HFFc6 (cell line): ENCODE data around the gene MACF1. TPM values are rescaled to one million over a fixed set of nuclear protein-coding genes. Genes with fewer than 3 reads are reported as not detected.

ENCODE experiments used
- DNase-seq: peaks from one replicate; pipeline ENCODE4 v3.0.0-alpha.2; 2018
- H3K27ac Mint-ChIP-seq: 2 replicates; pipeline ENCODE4 v1.8.0; 2020; ENCODE audit warnings: mild to moderate bottlenecking, mixed read lengths
- H3K27me3 Mint-ChIP-seq: 2 replicates; pipeline ENCODE4 v1.8.0; 2021; ENCODE audit warnings: mild to moderate bottlenecking, moderate library complexity, mixed read lengths; ENCODE audit not compliant: insufficient read depth
- H3K36me3 Mint-ChIP-seq: 2 replicates; pipeline ENCODE4 v1.8.0; 2021; ENCODE audit warnings: low read depth, mixed read lengths
- H3K4me1 Mint-ChIP-seq: 2 replicates; pipeline ENCODE4 v1.8.0; 2020; ENCODE audit warnings: low read depth, mixed read lengths
- H3K4me3 Mint-ChIP-seq: 2 replicates; pipeline ENCODE4 v1.8.0; 2020; ENCODE audit warnings: mild to moderate bottlenecking, moderate library complexity, mixed read lengths
- H3K9me3 Mint-ChIP-seq: 2 replicates; pipeline ENCODE4 v1.8.0; 2020; ENCODE audit warnings: mild to moderate bottlenecking, mixed read lengths
- CTCF ChIP-seq: fragments of 200-600 bp; sonication (generic); IDR thresholded peaks from 2 replicates; pipeline ENCODE4 v1.5.0; 2021; ENCODE audit warnings: antibody characterized with exemption, mild to moderate bottlenecking
- total RNA-seq, 6 experiments: library from RNA; stranded (reverse); fragmentation: NEBNext Ultra II Directional; extraction: Animal tissue kit (Norgen Biotek cat#: 25700); gene quantifications; 2 replicates in 1 of 6; 3 replicates in 5 of 6; pipeline ENCODE4 v1.2.3, GENCODE V29; 2021

MACF1 gene
- total RNA-seq, 6 experiments from 2014 or later: 201 to 308 (median 223) TPM

GRCh38 chr1:39190096-39190495 lies 14.4 kb upstream of the MACF1 start:
- H3K27ac Mint-ChIP-seq: peak overlapping the region; percentile 94

GRCh38 chr1:39194398-39195051 lies 10.0 kb upstream of the MACF1 start:
- no peak for DNase-seq
- H3K9me3 Mint-ChIP-seq: no peaks in the 10 kb centered on the region
- no peaks in the 10 kb centered on the region; the same call in 1 of the 2 replicates for H3K27me3 Mint-ChIP-seq
- peaks cover 82% of the 10 kb centered on the region for H3K4me1 Mint-ChIP-seq
- TF ChIP-seq CTCF: no peak
- H3K36me3 Mint-ChIP-seq: no peaks in the 10 kb centered on the region
- peak overlapping the region; percentile 88 for H3K27ac Mint-ChIP-seq
- peak overlapping the region; percentile 58 for H3K4me3 Mint-ChIP-seq

More at GRCh38 chr1:39190096-39190495, 14.4 kb upstream of the MACF1 start:
- no peaks in the 10 kb centered on the region for H3K9me3 Mint-ChIP-seq
- no peaks in the 10 kb centered on the region; the same call in 1 of the 2 replicates for H3K27me3 Mint-ChIP-seq
- peak overlapping the region; percentile 60 for H3K4me3 Mint-ChIP-seq
- H3K4me1 Mint-ChIP-seq: peaks cover 93% of the 10 kb centered on the region
- TF ChIP-seq CTCF: no peak
- H3K36me3 Mint-ChIP-seq: no peaks in the 10 kb centered on the region
- no peak for DNase-seq

- Mint-ChIP-seq H3K4me1 (peaks cover 72% of the 10 kb centered on the region), H3K36me3 (no peaks in the 10 kb centered on the region), H3K27ac (peak overlapping the region; percentile 88), H3K27me3 (no peaks in the 10 kb centered on the region; the same call in 1 of the 2 replicates), H3K9me3 (no peaks in the 10 kb centered on the region), H3K4me3 (peak overlapping the region; percentile 58)
- DNase-seq: peak; percentile 41
- no peak for TF ChIP-seq CTCF
These were observed 9.1 kb upstream of the MACF1 start for GRCh38 chr1:39195166-39196111.

- Mint-ChIP-seq H3K27ac (peak overlapping the region; percentile 88), H3K4me1 (peaks cover 71% of the 10 kb centered on the region), H3K36me3 (peaks cover 5% of the 10 kb centered on the region; the same call in 1 of the 2 replicates), H3K27me3 (no peaks in the 10 kb centered on the region; the same call in 1 of the 2 replicates), H3K4me3 (peak overlapping the region; percentile 56), H3K9me3 (no peaks in the 10 kb centered on the region)
- TF ChIP-seq CTCF: no peak
- peak; percentile 53 for DNase-seq
These were observed 8.0 kb upstream of the MACF1 start for GRCh38 chr1:39196244-39197215.

- no peak for DNase-seq
- TF ChIP-seq CTCF: no peak
- H3K27ac Mint-ChIP-seq: no peak overlapping the region
- no peaks in the 10 kb centered on the region for H3K9me3 Mint-ChIP-seq
- peaks cover 70% of the 10 kb centered on the region for H3K4me1 Mint-ChIP-seq
- H3K27me3 Mint-ChIP-seq: no peaks in the 10 kb centered on the region
- no peak overlapping the region for H3K4me3 Mint-ChIP-seq
- peaks cover 9% of the 10 kb centered on the region; the same call in 1 of the 2 replicates for H3K36me3 Mint-ChIP-seq
These were observed 4.9 kb upstream of the MACF1 start for GRCh38 chr1:39199593-39199992.
